H9 (cell line): ENCODE measurements around the gene SLC2A10. TPM values are rescaled to one million over a fixed set of nuclear protein-coding genes. Genes with fewer than 3 reads are reported as not detected.

ENCODE experiments used
- DNase-seq: peaks from one replicate; pipeline ENCODE4 v3.0.0-alpha.2; 2017
- H2AFZ ChIP-seq: one replicate; pipeline ENCODE4 v1.6.1; 2013; ENCODE audit warnings: mild to moderate bottlenecking, low read length, control low read depth, moderate library complexity
- H2AK5ac ChIP-seq: 2 replicates; pipeline ENCODE4 v1.6.1; 2013; ENCODE audit warnings: low read length, control low read depth, mixed read lengths; ENCODE audit not compliant: insufficient read length
- H2BK120ac ChIP-seq: one replicate; pipeline ENCODE4 v1.6.1; 2013; ENCODE audit warnings: low read depth, mild to moderate bottlenecking, low read length, control low read depth, inconsistent platforms; ENCODE audit not compliant: poor library complexity, severe bottlenecking
- H2BK12ac ChIP-seq: 2 replicates; pipeline ENCODE4 v1.6.1; 2013; ENCODE audit warnings: low read length, control low read depth, mixed read lengths, low read depth; ENCODE audit not compliant: insufficient read length
- H2BK15ac ChIP-seq: 2 replicates; pipeline ENCODE4 v1.6.1; 2013; ENCODE audit warnings: low read depth, low read length, control low read depth
- H2BK20ac ChIP-seq: one replicate; pipeline ENCODE4 v1.6.1; 2013; ENCODE audit warnings: low read depth, mild to moderate bottlenecking, low read length, control low read depth, inconsistent platforms; ENCODE audit not compliant: poor library complexity, severe bottlenecking
- H2BK5ac ChIP-seq: 2 replicates; pipeline ENCODE4 v1.6.1; 2013; ENCODE audit warnings: low read length, control low read depth, mixed read lengths; ENCODE audit not compliant: insufficient read length
- H3K14ac ChIP-seq: 2 replicates; pipeline ENCODE4 v1.6.1; 2013; ENCODE audit warnings: low read length, control low read depth; ENCODE audit not compliant: insufficient read depth
- H3K18ac ChIP-seq: 2 replicates; pipeline ENCODE4 v1.6.1; 2013; ENCODE audit warnings: low read depth, mild to moderate bottlenecking, mixed read lengths, low read length, control low read depth; ENCODE audit not compliant: insufficient read length
- H3K23ac ChIP-seq: 2 replicates; pipeline ENCODE4 v1.6.1; 2013; ENCODE audit warnings: low read length, control low read depth, mixed read lengths, low read depth; ENCODE audit not compliant: insufficient read length
- H3K23me2 ChIP-seq: 2 replicates; pipeline ENCODE4 v1.6.1; 2013; ENCODE audit warnings: low read depth, mild to moderate bottlenecking, mixed read lengths, low read length, control low read depth; ENCODE audit not compliant: insufficient read length, poor library complexity, severe bottlenecking
- H3K27ac ChIP-seq: 2 replicates; pipeline ENCODE4 v1.5.1; 2013; ENCODE audit warnings: low read length, control low read depth, mixed read lengths, low read depth; ENCODE audit not compliant: insufficient read length
- H3K27me3 ChIP-seq: 2 replicates; pipeline ENCODE4 v1.6.1; 2013; ENCODE audit warnings: low read length, control low read depth, inconsistent platforms; ENCODE audit not compliant: insufficient read depth
- H3K4ac ChIP-seq: 2 replicates; pipeline ENCODE4 v1.6.1; 2013; ENCODE audit warnings: low read depth, mild to moderate bottlenecking, control low read depth, inconsistent platforms, low read length, moderate library complexity
- H3K4me1 ChIP-seq: 2 replicates; pipeline ENCODE4 v1.6.1; 2013; ENCODE audit warnings: low read length, control low read depth, inconsistent platforms; ENCODE audit not compliant: insufficient read depth
- H3K4me2 ChIP-seq: 2 replicates; pipeline ENCODE4 v1.6.1; 2013; ENCODE audit warnings: low read length, control low read depth, mixed read lengths; ENCODE audit not compliant: insufficient read length, insufficient read depth
- H3K56ac ChIP-seq: 2 replicates; pipeline ENCODE4 v1.6.1; 2013; ENCODE audit warnings: low read depth, mild to moderate bottlenecking, mixed read lengths, low read length, control low read depth; ENCODE audit not compliant: insufficient read length
- H3K79me1 ChIP-seq: 2 replicates; pipeline ENCODE4 v1.6.1; 2013; ENCODE audit warnings: low read depth, mild to moderate bottlenecking, moderate library complexity, low read length, control low read depth, inconsistent platforms; ENCODE audit not compliant: insufficient read depth, poor library complexity, severe bottlenecking
- H3K79me2 ChIP-seq: 2 replicates; pipeline ENCODE4 v1.6.1; 2013; ENCODE audit warnings: low read length, control low read depth, inconsistent platforms; ENCODE audit not compliant: insufficient read depth
- H3K9ac ChIP-seq: 2 replicates; pipeline ENCODE4 v1.6.1; 2013; ENCODE audit warnings: low read length, control low read depth, mixed read lengths; ENCODE audit not compliant: insufficient read length; ENCODE audit errors: extremely low read depth
- H3K9me3 ChIP-seq: one replicate; pipeline ENCODE4 v1.6.1; 2013; ENCODE audit warnings: low read depth, low read length, inconsistent platforms; ENCODE audit not compliant: control insufficient read depth
- H3T11ph ChIP-seq: one replicate; pipeline ENCODE4 v1.6.1; 2013; ENCODE audit warnings: mild to moderate bottlenecking, low read length, control low read depth, inconsistent platforms
- H4K20me1 ChIP-seq: one replicate; pipeline ENCODE4 v1.6.1; 2013; ENCODE audit not compliant: control insufficient read depth, insufficient read length, insufficient read depth
- H4K5ac ChIP-seq: 2 replicates; pipeline ENCODE4 v1.6.1; 2013; ENCODE audit warnings: low read depth, mild to moderate bottlenecking, mixed read lengths, low read length, control low read depth; ENCODE audit not compliant: insufficient read length
- H4K8ac ChIP-seq: replicated peaks from 2 replicates; pipeline ENCODE4 v1.6.1; 2013; ENCODE audit warnings: low read length, control low read depth, mixed read lengths, low read depth; ENCODE audit not compliant: insufficient read length
- H4K91ac ChIP-seq: 2 replicates; pipeline ENCODE4 v1.6.1; 2013; ENCODE audit warnings: low read depth, mild to moderate bottlenecking, moderate library complexity, mixed read lengths, low read length, control low read depth; ENCODE audit not compliant: insufficient read length
- H3K27ac Mint-ChIP-seq, 3 experiments: 2 replicates in 2 of 3; 3 replicates in 1 of 3; pipeline ENCODE4 v1.8.0; 2020 to 2021; ENCODE audit warnings: mixed read lengths in 3 of 3, mild to moderate bottlenecking in 1 of 3, moderate library complexity in 1 of 3
- H3K27me3 Mint-ChIP-seq: 2 replicates; pipeline ENCODE4 v1.8.0; 2021; ENCODE audit warnings: low read depth, mild to moderate bottlenecking, moderate library complexity, mixed read lengths
- H3K36me3 Mint-ChIP-seq, 3 experiments: 2 replicates in 2 of 3; 3 replicates in 1 of 3; pipeline ENCODE4 v1.8.0; 2020 to 2021; ENCODE audit warnings: low read depth in 3 of 3, mixed read lengths in 3 of 3; ENCODE audit not compliant: insufficient read depth in 1 of 3
- H3K4me1 Mint-ChIP-seq, 2 experiments: 2 replicates each; pipeline ENCODE4 v1.8.0; 2020; ENCODE audit warnings: mixed read lengths in 2 of 2
- H3K4me3 Mint-ChIP-seq, 2 experiments: 2 replicates in 1 of 2; 3 replicates in 1 of 2; pipeline ENCODE4 v1.8.0; 2020 to 2021; ENCODE audit warnings: mild to moderate bottlenecking in 2 of 2, mixed read lengths in 2 of 2, moderate library complexity in 1 of 2
- H3K9me3 Mint-ChIP-seq, 2 experiments: 2 replicates in 1 of 2; 3 replicates in 1 of 2; pipeline ENCODE4 v1.8.0; 2020; ENCODE audit warnings: mild to moderate bottlenecking in 2 of 2, mixed read lengths in 2 of 2, moderate library complexity in 1 of 2
- CTCF ChIP-seq: fragments of 200-600 bp; sonication (generic); conservative IDR thresholded peaks from 3 replicates; pipeline ENCODE4 v1.8.0; 2021; ENCODE audit warnings: antibody characterized with exemption, mild to moderate bottlenecking
- WGBS: extraction: QIAGEN DNeasy Blood & Tissue Kit; methylation state at CpG from one replicate; pipeline ENCODE4 v1.1.7; 2013; ENCODE audit warnings: missing lambda C conversion rate, low lambda C conversion rate, mixed read lengths; ENCODE audit not compliant: insufficient read length; ENCODE audit errors: extremely low coverage; 5-methylcytosine and 5-hydroxymethylcytosine counted together
- total RNA-seq: library from RNA; stranded (reverse); gene quantifications from 2 replicates; pipeline ENCODE4 v1.2.1, GENCODE V29; 2021

Gene SLC2A10
- total RNA-seq, 1 experiment from 2014 or later, result 8.2 TPM

GRCh38 chr20:46770330-46771194 is 61.1 kb downstream of the SLC2A10 start:
- Histone ChIP-seq H3K4ac (no peak overlapping the region), H3K23me2 (no peaks in the 10 kb centered on the region), H3K79me1 (no peaks in the 10 kb centered on the region), H3K9ac (no peak overlapping the region), H2BK20ac (no peak overlapping the region), H2BK12ac (no peak overlapping the region), H4K91ac (no peak overlapping the region), H3K18ac (no peak overlapping the region), H3K9me3 (no peaks in the 10 kb centered on the region), H2BK120ac (no peak overlapping the region), H4K5ac (no peak overlapping the region), H3T11ph (no peak overlapping the region), H3K56ac (no peak overlapping the region), H4K20me1 (no peaks in the 10 kb centered on the region), H3K4me2 (no peak overlapping the region), H4K8ac (no peak overlapping the region), H3K79me2 (no peaks in the 10 kb centered on the region), H3K4me1 (no peaks in the 10 kb centered on the region), H2AFZ (no peak overlapping the region), H3K14ac (no peak overlapping the region), H3K27me3 (no peaks in the 10 kb centered on the region), H2BK5ac (no peak overlapping the region), H2AK5ac (no peak overlapping the region), H2BK15ac (no peak overlapping the region), H3K27ac (no peak overlapping the region), H3K23ac (no peak overlapping the region)
- H3K4me3 Mint-ChIP-seq, result no peak overlapping the region
- H3K9me3 Mint-ChIP-seq, result no peaks in the 10 kb centered on the region
- H3K27ac Mint-ChIP-seq, result peak overlapping the region in 1 of 3 experiments; percentile 1; a peak in 1 of 7 replicates
- peaks cover 6 to 10% of the 10 kb centered on the region in 2 experiments; a peak in 1 of 4 replicates for H3K4me1 Mint-ChIP-seq
- H3K27me3 Mint-ChIP-seq, result no peaks in the 10 kb centered on the region; the same call in 1 of the 2 replicates
- no peak for DNase-seq
- no peak for TF ChIP-seq CTCF
- H3K36me3 Mint-ChIP-seq, result no peaks in the 10 kb centered on the region
- WGBS, result no CpG with 5 or more reads among the region's 10 CpGs
